GM10266 (cell line): ENCODE data around the gene SSH3.

Source experiments
- DNase-seq: peaks from one replicate; pipeline ENCODE4 v3.0.0; 2012; ENCODE audit errors: extremely low spot score
- TF ChIP-seq, protein P1 (sequence below): IDR thresholded peaks from 2 replicates; pipeline ENCODE4 v1.5.1; 2012; ENCODE audit warnings: mild to moderate bottlenecking, low read depth; ENCODE audit not compliant: control insufficient read depth, insufficient read depth; ENCODE audit errors: missing control alignments

SSH3 gene, protein sequence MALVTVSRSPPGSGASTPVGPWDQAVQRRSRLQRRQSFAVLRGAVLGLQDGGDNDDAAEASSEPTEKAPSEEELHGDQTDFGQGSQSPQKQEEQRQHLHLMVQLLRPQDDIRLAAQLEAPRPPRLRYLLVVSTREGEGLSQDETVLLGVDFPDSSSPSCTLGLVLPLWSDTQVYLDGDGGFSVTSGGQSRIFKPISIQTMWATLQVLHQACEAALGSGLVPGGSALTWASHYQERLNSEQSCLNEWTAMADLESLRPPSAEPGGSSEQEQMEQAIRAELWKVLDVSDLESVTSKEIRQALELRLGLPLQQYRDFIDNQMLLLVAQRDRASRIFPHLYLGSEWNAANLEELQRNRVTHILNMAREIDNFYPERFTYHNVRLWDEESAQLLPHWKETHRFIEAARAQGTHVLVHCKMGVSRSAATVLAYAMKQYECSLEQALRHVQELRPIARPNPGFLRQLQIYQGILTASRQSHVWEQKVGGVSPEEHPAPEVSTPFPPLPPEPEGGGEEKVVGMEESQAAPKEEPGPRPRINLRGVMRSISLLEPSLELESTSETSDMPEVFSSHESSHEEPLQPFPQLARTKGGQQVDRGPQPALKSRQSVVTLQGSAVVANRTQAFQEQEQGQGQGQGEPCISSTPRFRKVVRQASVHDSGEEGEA

DNA sequence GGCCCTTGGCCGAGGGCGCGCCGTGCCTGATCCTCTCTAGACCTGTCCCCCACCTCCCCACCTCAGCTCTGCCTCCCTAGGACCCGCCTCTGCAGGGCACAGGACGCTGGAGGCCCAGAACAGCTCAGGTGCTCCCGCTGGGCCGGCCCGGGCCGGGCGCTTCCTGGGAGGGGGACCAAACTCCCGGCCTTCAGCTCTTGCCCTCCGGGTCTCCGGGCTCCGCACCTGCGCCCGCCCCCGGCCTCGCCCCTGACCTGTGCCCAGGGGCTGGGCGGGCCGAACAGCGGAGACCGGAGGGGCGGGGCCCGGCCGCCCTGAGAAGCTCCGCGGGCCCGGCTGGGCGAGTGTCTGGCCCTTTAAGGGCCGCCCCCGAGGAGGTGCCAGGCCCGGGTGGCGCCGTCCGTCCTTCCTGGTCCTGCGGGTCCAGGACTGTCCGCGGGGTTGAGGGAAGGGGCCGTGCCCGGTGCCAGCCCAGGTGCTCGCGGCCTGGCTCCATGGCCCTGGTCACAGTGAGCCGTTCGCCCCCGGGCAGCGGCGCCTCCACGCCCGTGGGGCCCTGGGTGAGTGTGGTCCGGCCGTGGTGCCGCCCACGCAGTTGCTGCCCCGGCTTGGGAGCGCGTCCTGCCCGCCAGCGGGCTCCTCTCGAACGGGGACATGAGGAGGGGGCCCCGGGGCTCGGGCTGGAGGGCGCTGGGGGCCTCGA is at the start of gene SSH3:
Gene SSH3, plus strand, starts transcription at position 399 of the 703 bp plus-strand sequence. Its CDS starts 96 bp downstream, at position 495.
- TF ChIP-seq, protein P1, sequence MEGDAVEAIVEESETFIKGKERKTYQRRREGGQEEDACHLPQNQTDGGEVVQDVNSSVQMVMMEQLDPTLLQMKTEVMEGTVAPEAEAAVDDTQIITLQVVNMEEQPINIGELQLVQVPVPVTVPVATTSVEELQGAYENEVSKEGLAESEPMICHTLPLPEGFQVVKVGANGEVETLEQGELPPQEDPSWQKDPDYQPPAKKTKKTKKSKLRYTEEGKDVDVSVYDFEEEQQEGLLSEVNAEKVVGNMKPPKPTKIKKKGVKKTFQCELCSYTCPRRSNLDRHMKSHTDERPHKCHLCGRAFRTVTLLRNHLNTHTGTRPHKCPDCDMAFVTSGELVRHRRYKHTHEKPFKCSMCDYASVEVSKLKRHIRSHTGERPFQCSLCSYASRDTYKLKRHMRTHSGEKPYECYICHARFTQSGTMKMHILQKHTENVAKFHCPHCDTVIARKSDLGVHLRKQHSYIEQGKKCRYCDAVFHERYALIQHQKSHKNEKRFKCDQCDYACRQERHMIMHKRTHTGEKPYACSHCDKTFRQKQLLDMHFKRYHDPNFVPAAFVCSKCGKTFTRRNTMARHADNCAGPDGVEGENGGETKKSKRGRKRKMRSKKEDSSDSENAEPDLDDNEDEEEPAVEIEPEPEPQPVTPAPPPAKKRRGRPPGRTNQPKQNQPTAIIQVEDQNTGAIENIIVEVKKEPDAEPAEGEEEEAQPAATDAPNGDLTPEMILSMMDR, result no peak
- DNase-seq, result no peak

DNA sequence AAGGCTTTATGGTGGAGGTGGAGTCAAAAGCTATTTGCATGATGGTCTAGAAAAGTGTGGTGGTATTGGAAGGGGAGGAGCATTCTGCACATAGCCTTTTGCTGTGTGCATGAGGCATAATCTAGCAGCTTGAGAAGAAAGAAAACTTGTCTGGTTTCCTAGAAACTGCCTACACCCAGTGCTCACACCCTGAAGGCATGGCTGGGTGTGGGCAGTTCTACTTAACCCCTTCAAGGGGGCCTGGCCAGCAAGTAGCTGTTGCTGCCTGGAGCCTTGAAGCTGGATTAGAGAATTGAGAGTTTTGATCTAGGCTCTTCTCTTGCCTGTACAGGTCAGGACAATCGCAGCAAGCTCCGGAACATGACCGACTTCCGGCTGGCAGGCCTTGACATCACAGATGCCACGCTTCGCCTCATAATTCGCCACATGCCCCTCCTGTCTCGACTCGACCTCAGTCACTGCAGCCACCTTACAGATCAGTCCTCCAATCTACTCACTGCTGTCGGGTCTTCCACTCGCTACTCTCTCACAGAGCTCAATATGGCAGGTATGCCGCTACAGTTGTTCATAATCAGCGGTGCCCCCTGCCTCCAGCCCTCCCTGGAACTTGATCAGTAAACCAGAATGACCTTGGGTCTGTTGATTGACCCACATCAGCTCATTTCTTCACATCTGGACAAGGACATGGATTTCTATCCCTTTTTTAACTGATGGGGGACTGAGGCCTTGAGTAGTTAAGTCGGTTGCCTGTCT is 49.3 kb upstream of the SSH3 start:
- no peak for DNase-seq
- TF ChIP-seq, protein P1, result no peak

DNA sequence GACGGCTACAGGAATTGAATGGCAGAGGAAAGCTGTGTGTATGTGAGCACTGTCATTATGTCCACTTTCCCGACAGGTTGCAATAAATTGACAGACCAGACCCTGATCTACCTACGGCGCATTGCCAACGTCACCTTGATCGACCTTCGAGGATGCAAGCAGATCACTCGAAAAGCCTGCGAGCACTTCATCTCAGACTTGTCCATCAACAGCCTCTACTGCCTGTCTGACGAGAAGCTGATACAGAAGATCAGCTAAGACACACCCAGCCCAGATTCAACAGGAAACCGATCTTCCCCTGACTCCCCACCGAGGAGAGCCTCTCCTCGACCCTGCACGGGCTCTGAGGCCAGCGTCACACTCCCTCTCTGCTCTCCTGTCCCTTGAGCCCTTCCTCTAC is 48.5 kb upstream of the SSH3 start:
- TF ChIP-seq, protein P1, result no peak

DNA sequence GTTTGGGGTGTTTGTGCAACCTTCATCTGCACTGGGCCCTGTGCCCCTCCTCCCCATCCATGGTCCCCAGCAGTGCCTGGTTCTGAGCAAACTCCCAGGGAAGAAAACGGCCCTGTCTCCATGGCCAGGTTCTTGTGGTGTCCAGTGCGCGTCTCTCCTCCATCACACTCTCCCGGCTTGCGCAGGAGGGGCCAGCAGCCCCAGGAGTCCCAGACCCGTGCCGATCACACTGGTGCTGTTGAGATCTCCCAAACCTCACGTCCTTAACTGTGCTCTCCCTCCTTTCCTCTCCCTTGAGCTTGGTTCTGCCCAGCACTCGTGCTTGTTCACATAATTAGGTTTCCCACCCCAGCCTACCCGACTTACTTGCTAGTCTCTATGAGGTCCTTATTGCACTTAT is 48.0 kb upstream of the SSH3 start:
- TF ChIP-seq, protein P1, result no peak
- no peak for DNase-seq

More for the DNA sequence above, 48.5 kb upstream of the SSH3 start:
- no peak for DNase-seq

DNA sequence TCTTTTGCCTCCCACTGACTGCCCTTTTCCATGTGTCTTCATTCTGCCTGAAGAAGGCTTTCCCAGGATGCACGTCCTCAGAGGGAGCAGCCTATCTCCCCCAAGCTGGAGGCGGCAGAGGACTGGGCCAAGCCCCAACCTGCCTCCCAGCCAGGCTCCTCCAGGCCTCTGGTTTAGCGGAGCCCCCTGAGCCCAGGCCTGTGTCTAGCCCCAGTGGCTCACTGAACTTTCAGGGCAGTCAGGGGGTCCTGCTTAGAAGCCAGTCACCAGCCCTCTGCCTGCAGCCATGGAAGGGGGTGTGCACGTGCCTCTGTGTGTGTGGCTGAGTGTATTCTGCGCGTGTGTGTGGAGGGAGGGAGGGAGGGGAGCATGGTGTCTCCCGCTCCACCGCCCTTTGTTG is 47.5 kb upstream of the SSH3 start:
- no peak for DNase-seq
- TF ChIP-seq, protein P1, result no peak

DNA sequence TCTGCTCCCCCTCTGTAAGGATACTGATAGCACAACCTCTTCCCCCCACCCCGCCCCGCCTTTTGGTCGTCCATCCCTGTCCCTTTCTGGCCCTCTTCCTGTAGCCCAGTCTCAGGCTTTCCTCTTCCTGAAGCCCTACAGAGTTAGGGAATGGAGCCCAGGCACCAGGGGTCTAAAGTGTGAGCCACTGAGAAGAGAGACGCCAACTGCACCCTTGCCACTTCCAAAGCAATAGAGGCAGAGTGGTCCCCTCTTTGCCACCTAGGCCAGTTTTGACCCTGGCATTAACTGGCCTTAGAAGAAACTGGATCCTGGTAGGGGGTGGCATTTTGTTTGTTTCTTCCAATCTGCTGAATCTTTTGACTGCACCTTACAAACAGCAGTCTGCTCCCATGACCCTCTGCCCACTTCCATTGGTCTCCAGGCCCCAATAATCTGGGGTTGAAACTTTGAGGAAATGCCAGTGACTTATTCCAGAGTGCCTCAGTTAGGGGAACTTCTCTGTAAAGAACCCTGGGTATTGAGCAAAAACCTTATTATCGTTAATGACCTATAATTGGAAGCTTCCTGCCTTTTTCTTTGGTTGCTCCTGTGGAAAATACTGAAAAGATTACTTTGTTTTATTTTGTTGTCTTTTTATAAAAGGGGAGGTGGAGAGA is 46.7 kb upstream of the SSH3 start:
- no peak for DNase-seq
- TF ChIP-seq, protein P1, result no peak
